Neural progenitor cell (in vitro differentiated cells): ENCODE measurements around the gene OTUD5. TPM values are rescaled to one million over a fixed set of nuclear protein-coding genes. Genes with fewer than 3 reads are reported as not detected.

ENCODE experiments used
- DNase-seq: peaks from one replicate; pipeline ENCODE4 v3.0.0-alpha.2; 2016; ENCODE audit warnings: low spot score
- H2AFZ ChIP-seq: fragments of 200-600 bp; sonication (generic); replicated peaks from 2 replicates; pipeline ENCODE4 v1.6.1; 2016; ENCODE audit warnings: antibody characterized with exemption
- H3F3A ChIP-seq: fragments of 200-600 bp; sonication (generic); 2 replicates; pipeline ENCODE4 v1.6.1; 2016; ENCODE audit warnings: antibody characterized with exemption, low read depth
- H3K27ac ChIP-seq: fragments of 200-600 bp; sonication (generic); 2 replicates; pipeline ENCODE4 v1.5.1; 2016; ENCODE audit warnings: mild to moderate bottlenecking
- H3K27me3 ChIP-seq: fragments of 200-600 bp; sonication (generic); 2 replicates; pipeline ENCODE4 v1.6.1; 2016; ENCODE audit warnings: mild to moderate bottlenecking, moderate library complexity
- H3K36me3 ChIP-seq: fragments of 200-600 bp; sonication (generic); 2 replicates; pipeline ENCODE4 v1.5.1; 2016
- H3K4me1 ChIP-seq: fragments of 200-600 bp; sonication (generic); 2 replicates; pipeline ENCODE4 v1.6.1; 2016; ENCODE audit warnings: mixed run types
- H3K4me2 ChIP-seq: fragments of 200-600 bp; sonication (generic); 2 replicates; pipeline ENCODE4 v1.6.1; 2016
- H3K4me3 ChIP-seq: fragments of 200-600 bp; sonication (generic); 2 replicates; pipeline ENCODE4 v1.5.1; 2016
- H3K79me2 ChIP-seq: fragments of 200-600 bp; sonication (generic); 2 replicates; pipeline ENCODE4 v1.6.1; 2016; ENCODE audit warnings: low read depth
- H3K9ac ChIP-seq: fragments of 200-600 bp; sonication (generic); 2 replicates; pipeline ENCODE4 v1.6.1; 2016
- H3K9me3 ChIP-seq: fragments of 200-600 bp; sonication (generic); 2 replicates; pipeline ENCODE4 v1.5.1; 2016; ENCODE audit warnings: low read depth
- H4K20me1 ChIP-seq: fragments of 200-600 bp; sonication (generic); 2 replicates; pipeline ENCODE4 v1.6.1; 2016; ENCODE audit warnings: low read depth
- H3K27ac Mint-ChIP-seq: 3 replicates; pipeline ENCODE4 v1.8.0; 2021; ENCODE audit warnings: mixed read lengths
- H3K27me3 Mint-ChIP-seq: 2 replicates; pipeline ENCODE4 v1.8.0; 2022; ENCODE audit warnings: low read depth, mild to moderate bottlenecking, inconsistent platforms, moderate library complexity, mixed read lengths; ENCODE audit not compliant: insufficient read depth
- H3K36me3 Mint-ChIP-seq: 3 replicates; pipeline ENCODE4 v1.8.0; 2021; ENCODE audit warnings: mixed read lengths
- H3K4me1 Mint-ChIP-seq: 3 replicates; pipeline ENCODE4 v1.8.0; 2021; ENCODE audit warnings: mixed read lengths
- H3K4me3 Mint-ChIP-seq: 3 replicates; pipeline ENCODE4 v1.8.0; 2021; ENCODE audit warnings: mild to moderate bottlenecking, moderate library complexity, mixed read lengths
- H3K9me3 Mint-ChIP-seq: 3 replicates; pipeline ENCODE4 v1.8.0; 2020; ENCODE audit warnings: mixed read lengths
- CTCF ChIP-seq: fragments of 200-600 bp; sonication (generic); IDR thresholded peaks from 2 replicates; pipeline ENCODE4 v1.5.1; 2017; ENCODE audit warnings: antibody characterized with exemption, mild to moderate bottlenecking
- EZH2 ChIP-seq: fragments of 200-600 bp; sonication (generic); IDR thresholded peaks from 2 replicates; pipeline ENCODE4 v1.6.1; 2017; ENCODE audit warnings: antibody characterized with exemption, mild to moderate bottlenecking, moderate library complexity
- EZH2phosphoT487 ChIP-seq: fragments of 200-600 bp; sonication (generic); IDR thresholded peaks from 2 replicates; pipeline ENCODE4 v1.6.1; 2017; ENCODE audit warnings: antibody characterized with exemption
- total RNA-seq: library from RNA; depleted of rRNA; stranded (reverse); fragments of >200 nt; gene quantifications from 2 replicates; pipeline ENCODE4 v1.2.3, GENCODE V29; 2015; ENCODE audit warnings: low replicate concordance

The OTUD5 gene
- total RNA-seq, 1 donor from 2014 or later: 38.6 TPM

DNA sequence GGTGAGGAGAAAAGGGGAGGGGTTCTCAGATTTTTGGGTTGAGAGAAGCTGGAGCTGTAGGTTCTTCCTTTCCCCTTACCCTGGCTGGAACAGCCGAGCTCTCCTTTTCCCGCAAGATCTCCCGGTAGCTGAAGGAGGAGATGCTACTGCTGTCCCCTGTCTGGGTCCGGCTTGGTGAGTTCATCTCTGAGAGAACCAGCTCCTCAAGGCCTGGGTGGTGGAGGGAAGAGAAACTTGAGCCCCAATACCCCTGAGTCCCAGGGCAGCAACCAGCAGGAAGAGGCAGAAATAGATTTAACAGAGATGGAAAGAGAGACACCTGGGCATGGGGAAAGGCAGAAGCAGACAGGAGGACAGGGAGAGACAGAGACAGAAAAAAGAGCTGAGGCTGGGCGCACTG is 20.8 kb upstream of the OTUD5 start:
- no peak for DNase-seq
- no peaks in the 10 kb centered on the region for H4K20me1 ChIP-seq
- H2AFZ ChIP-seq: no peak overlapping the region
- no peaks in the 10 kb centered on the region for H3K27me3 ChIP-seq
- H3K9ac ChIP-seq: no peak overlapping the region
- no peaks in the 10 kb centered on the region for H3K4me1 ChIP-seq
- H3K4me3 ChIP-seq: no peak overlapping the region
- H3K36me3 Mint-ChIP-seq: peaks cover 13% of the 10 kb centered on the region
- H3K79me2 ChIP-seq: no peaks in the 10 kb centered on the region
- no peak overlapping the region for H3K27ac ChIP-seq
- no peak overlapping the region for H3K4me2 ChIP-seq
- H3K36me3 ChIP-seq: no peaks in the 10 kb centered on the region
- H3F3A ChIP-seq: no peaks in the 10 kb centered on the region
- H3K9me3 Mint-ChIP-seq: peaks cover 13% of the 10 kb centered on the region
- peaks cover 7% of the 10 kb centered on the region for H3K27me3 Mint-ChIP-seq
- TF ChIP-seq EZH2 (no peak), CTCF (no peak), EZH2phosphoT487 (no peak)
- no peaks in the 10 kb centered on the region for H3K9me3 ChIP-seq
- no peak overlapping the region for H3K4me3 Mint-ChIP-seq
- H3K4me1 Mint-ChIP-seq: no peaks in the 10 kb centered on the region
- H3K27ac Mint-ChIP-seq: no peak overlapping the region

- Histone ChIP-seq H3K27ac (no peak overlapping the region), H3K9ac (no peak overlapping the region), H3K27me3 (no peaks in the 10 kb centered on the region), H3K4me1 (no peaks in the 10 kb centered on the region), H2AFZ (no peak overlapping the region), H3K4me3 (no peak overlapping the region), H3K36me3 (no peaks in the 10 kb centered on the region), H3K79me2 (no peaks in the 10 kb centered on the region), H4K20me1 (no peaks in the 10 kb centered on the region), H3F3A (no peaks in the 10 kb centered on the region), H3K9me3 (no peaks in the 10 kb centered on the region), H3K4me2 (no peak overlapping the region)
- no peak for DNase-seq
- Mint-ChIP-seq H3K36me3 (peaks cover 11% of the 10 kb centered on the region), H3K9me3 (peaks cover 11% of the 10 kb centered on the region), H3K27ac (no peak overlapping the region), H3K27me3 (peaks cover 6% of the 10 kb centered on the region), H3K4me3 (no peak overlapping the region), H3K4me1 (peaks cover 2% of the 10 kb centered on the region)
- TF ChIP-seq EZH2: no peak
- no peak for TF ChIP-seq CTCF
- no peak for TF ChIP-seq EZH2phosphoT487
These were observed 18.7 kb upstream of the OTUD5 start for GRCh38 chrX:48976086-48976485.

DNA sequence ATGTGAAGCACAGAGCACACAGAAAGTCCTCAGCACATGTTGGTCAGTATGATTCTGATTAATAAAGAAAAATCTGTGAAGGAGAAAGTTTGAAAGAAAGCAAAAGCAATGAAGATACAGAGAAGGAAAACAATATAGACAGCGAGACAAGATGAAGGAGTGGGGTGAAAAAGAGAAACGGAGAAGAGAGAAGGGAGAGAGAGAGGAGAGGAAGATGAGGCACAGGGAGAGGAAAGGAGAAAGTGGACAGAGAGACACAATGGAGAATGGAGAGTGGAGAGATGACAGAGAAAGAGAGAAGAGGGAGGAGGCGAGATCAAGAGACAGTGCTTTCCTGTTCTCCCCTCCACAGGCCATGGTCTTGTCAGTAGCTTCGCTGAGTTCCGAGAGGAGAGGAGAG is 18.1 kb upstream of the OTUD5 start:
- DNase-seq: no peak
- H3K9ac ChIP-seq: no peak overlapping the region
- peaks cover 9% of the 10 kb centered on the region for H3K27me3 Mint-ChIP-seq
- H3K36me3 ChIP-seq: no peaks in the 10 kb centered on the region
- no peak overlapping the region for H2AFZ ChIP-seq
- peaks cover 11% of the 10 kb centered on the region for H3K9me3 Mint-ChIP-seq
- no peaks in the 10 kb centered on the region for H3K79me2 ChIP-seq
- H3K4me2 ChIP-seq: no peak overlapping the region
- peaks cover 9% of the 10 kb centered on the region for H3K36me3 Mint-ChIP-seq
- no peak for TF ChIP-seq CTCF
- no peak for TF ChIP-seq EZH2phosphoT487
- TF ChIP-seq EZH2: no peak
- H3K4me3 ChIP-seq: no peak overlapping the region
- no peaks in the 10 kb centered on the region for H3K4me1 ChIP-seq
- H4K20me1 ChIP-seq: no peaks in the 10 kb centered on the region
- H3K27ac ChIP-seq: no peak overlapping the region
- no peak overlapping the region for H3K4me3 Mint-ChIP-seq
- peaks cover 2% of the 10 kb centered on the region for H3K4me1 Mint-ChIP-seq
- H3K27me3 ChIP-seq: no peaks in the 10 kb centered on the region
- no peak overlapping the region for H3K27ac Mint-ChIP-seq
- H3F3A ChIP-seq: no peaks in the 10 kb centered on the region
- no peaks in the 10 kb centered on the region for H3K9me3 ChIP-seq

GRCh38 chrX:48975041-48975440 is 17.6 kb upstream of the OTUD5 start:
- peaks cover 11% of the 10 kb centered on the region for H3K9me3 Mint-ChIP-seq
- Histone ChIP-seq H3F3A (no peaks in the 10 kb centered on the region), H3K79me2 (no peaks in the 10 kb centered on the region), H3K4me1 (no peaks in the 10 kb centered on the region), H3K4me3 (no peak overlapping the region), H4K20me1 (no peaks in the 10 kb centered on the region), H2AFZ (no peak overlapping the region), H3K9ac (no peak overlapping the region), H3K4me2 (no peak overlapping the region), H3K27ac (no peak overlapping the region), H3K9me3 (no peaks in the 10 kb centered on the region), H3K27me3 (no peaks in the 10 kb centered on the region), H3K36me3 (no peaks in the 10 kb centered on the region)
- H3K4me1 Mint-ChIP-seq: peaks cover 2% of the 10 kb centered on the region
- no peak overlapping the region for H3K4me3 Mint-ChIP-seq
- peaks cover 9% of the 10 kb centered on the region for H3K27me3 Mint-ChIP-seq
- no peak overlapping the region for H3K27ac Mint-ChIP-seq
- TF ChIP-seq EZH2 (no peak), EZH2phosphoT487 (no peak), CTCF (no peak)
- peaks cover 8% of the 10 kb centered on the region for H3K36me3 Mint-ChIP-seq
- no peak for DNase-seq
